Measurements from ENCODE around the gene ZNF747.
"Not testable (repeated sequence)": the region's sequence is repeated elsewhere in the genome, so short reads cannot be mapped to it uniquely, and the experiment has no call there.

Gene ZNF747

GRCh38 chr16:30533748-30534367 lies 800 bp downstream of the ZNF747 start:
- no peak for DNase-seq (ENCODE audit: low read depth)

- no peak for DNase-seq (ENCODE audit: low read depth)
Observed at GRCh38 chr16:30533146-30533522, 1.5 kb downstream of the ZNF747 start.

GRCh38 chr16:30532285-30533145 lies 2.1 kb downstream of the ZNF747 start:
- no peak for DNase-seq (ENCODE audit: low read depth)

DNA sequence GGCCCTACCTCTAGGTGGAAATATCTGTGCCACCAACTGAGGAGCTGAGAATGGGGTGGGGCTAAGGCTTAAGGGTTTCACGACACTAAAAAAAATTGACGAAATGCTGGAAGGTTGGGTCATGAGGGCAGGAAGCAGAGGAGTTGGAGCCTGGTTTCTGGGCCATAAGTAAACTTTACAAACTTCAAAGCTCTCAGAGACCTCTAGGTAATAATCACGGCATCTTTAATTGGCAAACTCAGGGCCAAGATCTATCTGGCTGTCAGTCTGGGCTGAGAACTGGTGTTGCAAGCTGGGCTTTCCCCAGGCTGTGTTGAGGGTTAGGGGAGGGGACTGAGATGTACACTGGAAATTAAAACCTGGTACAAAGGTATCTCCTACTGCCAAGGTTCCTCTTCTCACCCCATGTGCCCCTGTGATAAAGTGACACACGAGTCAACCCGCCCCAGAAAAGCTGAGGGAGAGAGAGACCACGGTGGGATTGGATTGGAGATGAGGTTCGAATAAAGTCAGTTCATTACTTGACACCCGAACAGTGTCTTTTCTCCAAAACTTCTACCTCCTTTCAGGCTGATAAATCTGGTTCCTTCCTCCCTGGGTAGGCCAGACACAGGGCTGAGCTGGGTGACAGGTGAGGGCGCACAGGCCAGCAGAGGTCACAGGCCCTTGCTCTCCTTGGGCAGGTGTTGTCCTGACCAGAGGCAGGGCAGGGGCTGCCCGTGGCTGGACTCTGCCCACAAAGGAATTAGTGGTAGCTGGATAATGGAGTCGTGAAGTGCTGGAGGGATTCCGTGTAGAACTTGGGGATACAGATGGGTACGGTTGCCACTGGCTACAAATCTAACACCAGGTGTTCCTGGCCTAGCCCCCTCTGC lies 4.3 kb downstream of the ZNF747 start:
- no peak for DNase-seq (ENCODE audit: low read depth)

GRCh38 chr16:30528799-30529457 lies 5.7 kb downstream of the ZNF747 start:
- DNase-seq (ENCODE audit: low read depth) = no peak

GRCh38 chr16:30527635-30528178 lies 7.0 kb downstream of the ZNF747 start:
- DNase-seq (ENCODE audit: low read depth) = no peak

- peak; percentile 94 for DNase-seq (ENCODE audit: low read depth)
Observed at GRCh38 chr16:30526823-30527634, 7.6 kb downstream of the ZNF747 start.

- peak; percentile 72 for DNase-seq (ENCODE audit: low read depth)
Observed at GRCh38 chr16:30526137-30526822, 8.4 kb downstream of the ZNF747 start, which contains the start of gene ZNF768. Gene ZNF768 (minus strand): TSS chr16:30526566. CDS start chr16:30526413, 153 bp downstream.

GRCh38 chr16:30525844-30526136 lies 8.9 kb downstream of the ZNF747 start:
- no peak for DNase-seq (ENCODE audit: low read depth)

- no peak for DNase-seq (ENCODE audit: low read depth)
Observed at GRCh38 chr16:30524575-30525568, 9.8 kb downstream of the ZNF747 start.

DNA sequence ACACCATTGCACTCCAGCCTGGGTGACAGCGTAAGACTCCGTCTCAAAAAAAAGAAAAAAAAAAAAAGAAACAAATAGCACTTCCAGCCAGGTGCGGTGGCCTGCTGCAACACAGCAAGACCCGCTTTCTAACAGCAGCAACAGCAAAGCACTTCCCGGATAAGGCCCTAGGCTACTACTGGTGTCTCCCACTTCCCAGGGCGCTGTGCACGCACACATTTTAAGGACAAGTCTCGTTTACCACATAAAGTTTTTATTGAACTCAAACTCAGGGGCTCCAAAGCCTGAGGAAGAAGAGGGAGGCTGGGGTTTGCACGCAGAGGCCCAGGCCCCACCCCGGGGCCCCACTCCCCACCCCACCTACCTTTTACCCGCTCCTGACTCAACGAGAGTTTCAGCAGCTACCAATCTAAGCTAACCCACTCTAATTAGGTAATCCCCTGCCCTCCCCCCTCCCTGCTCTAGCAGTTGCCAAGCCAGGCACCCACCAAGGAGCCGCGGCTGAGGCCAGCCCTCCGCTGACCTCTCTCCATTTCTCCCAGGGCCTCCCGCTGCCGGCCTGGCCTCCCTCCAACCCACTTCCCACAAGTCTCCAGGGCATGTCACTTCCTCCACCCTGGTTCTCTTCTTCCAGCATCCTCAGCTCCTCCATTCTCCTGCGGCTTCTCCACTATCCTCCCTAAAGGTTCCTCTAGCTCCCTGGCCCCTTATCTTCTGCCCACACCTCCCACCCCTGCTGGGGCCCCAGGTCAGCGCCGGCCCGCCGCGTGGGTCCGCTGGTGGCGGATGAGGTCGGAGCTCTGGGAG lies 10.7 kb downstream of the ZNF747 start:
- no peak for DNase-seq (ENCODE audit: low read depth)

GRCh38 chr16:30522702-30523463 lies 11.8 kb downstream of the ZNF747 start:
- not testable (repeated sequence) for DNase-seq (ENCODE audit: low read depth)

DNA sequence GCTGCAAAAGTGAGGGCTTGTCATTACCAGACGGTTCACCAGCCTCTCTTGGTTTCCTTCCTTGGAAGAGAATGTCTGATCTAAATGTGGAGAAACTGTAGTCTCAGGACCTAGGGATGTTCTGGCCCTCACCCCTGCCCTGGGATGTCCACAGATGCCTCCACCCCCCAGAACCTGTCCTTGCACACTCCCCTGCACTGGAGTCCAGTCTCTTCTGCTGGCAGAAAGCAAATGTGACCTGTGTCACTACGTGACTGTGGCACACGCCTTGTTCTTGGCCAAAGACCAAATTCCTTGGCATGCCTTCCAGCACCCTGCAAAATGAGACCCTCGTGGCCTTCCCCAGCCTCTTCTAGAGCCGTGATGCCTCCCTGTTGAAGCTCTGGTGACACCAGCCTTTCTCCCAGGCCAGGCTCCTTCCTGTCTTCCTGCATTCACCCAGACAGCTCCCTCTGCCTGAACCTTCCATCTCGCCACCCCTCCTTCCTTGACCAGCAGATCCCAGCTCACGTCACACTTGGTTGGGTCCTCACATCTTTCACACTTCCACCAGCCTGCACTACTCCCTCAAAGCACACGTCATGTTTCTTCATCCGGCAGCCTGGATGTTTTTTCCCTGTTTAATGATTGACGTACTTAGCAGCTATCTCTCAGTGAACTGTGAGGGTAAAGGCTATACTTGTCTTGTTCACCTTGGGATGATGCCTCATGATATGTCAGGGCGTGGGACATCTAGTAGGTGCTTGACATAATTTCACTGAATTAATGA lies 12.6 kb downstream of the ZNF747 start:
- no peak for DNase-seq (ENCODE audit: low read depth)

- DNase-seq (ENCODE audit: low read depth) = no peak
Observed at GRCh38 chr16:30521476-30521872, 13.2 kb downstream of the ZNF747 start.

DNA sequence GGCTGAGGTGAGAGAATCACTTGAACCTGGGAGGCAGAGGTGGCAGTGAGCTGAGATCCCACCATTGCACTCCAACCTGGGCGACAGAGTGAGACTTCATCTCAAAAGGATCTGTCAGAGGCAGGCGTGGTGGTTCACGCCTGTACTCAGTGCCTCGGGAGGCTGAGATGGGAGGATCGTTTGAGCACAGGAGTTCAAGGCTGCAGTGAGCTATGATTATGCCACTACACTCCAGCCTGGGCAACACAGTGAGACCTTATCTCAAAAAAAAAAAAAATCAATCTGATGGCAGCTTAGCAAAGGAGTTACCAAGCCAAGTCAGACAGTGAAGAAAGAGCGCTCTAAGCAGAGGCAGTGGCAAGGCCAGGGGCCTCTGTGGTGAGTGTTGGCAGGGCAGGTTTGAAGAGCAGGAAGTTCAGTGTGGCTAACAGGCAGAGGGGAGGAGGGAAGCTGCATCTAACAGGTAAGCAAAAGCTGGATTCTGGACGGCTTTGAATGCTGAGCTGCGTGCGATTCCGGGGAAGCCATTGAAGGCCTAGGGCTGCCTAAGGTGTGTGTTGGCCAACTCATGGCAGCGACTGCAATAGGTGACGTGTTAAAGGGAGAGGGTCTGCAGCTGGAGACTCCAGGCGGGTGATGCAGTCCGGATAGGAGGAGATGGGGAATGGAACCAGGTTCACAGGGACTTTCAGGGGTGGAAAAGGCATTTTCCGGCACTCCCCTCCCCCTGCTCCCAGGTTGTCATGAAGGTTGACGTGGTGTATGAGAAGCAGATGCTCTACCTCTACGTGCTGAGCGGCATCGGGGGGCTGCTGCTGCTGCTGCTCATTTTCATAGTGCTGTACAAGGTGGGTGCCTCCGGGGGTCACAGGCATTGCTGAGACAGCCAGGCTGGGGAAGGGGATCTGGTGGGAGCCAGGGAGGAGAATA lies 15.3 kb downstream of the ZNF747 start:
- no peak for DNase-seq (ENCODE audit: low read depth)

- no peak for DNase-seq (ENCODE audit: low read depth)
Observed at GRCh38 chr16:30518552-30518951, 16.1 kb downstream of the ZNF747 start.

All from CMK (cell line).